ENCODE measurements around the gene NDUFS6. TPM values are rescaled to one million over a fixed set of nuclear protein-coding genes. Genes with fewer than 3 reads are reported as not detected.

NDUFS6 gene
- total and polyA plus RNA-seq, 3 donors from 2014 or later, result 54.9 to 59.3 (median 58.7) TPM

DNA sequence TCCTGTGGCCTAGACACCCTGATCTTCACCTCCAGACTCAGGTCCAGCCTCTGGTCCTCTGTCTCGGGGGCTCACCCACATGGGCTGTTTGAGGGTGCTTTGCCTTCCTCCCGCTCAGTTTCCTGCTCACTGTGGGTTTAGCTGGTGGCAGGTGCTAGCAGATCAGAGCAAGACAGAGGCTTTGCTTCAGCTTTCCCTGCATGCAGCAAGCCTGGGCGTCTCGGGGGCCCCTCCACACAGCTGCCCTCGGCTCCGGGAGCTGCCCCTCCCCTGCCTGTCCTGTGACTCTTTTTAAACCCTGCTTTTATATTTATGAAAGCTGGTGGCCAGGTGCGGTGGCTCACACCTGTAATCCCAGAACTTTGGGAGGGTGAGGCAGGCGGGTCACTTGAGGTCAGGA is 16.1 kb upstream of the NDUFS6 start:
- intact Hi-C loops (cut with DNase I; ENCODE audit: low total_unique reads), result no loop called here
- 78% methylated on average over 8 of the region's 8 CpGs for WGBS, 2 donors
- DNase-seq, result no peak
- no peak overlapping the region for H3K4me3 ChIP-seq
- no peaks in the 10 kb centered on the region for H3K4me1 ChIP-seq
- no peaks in the 10 kb centered on the region for H3K27me3 ChIP-seq
- no peaks in the 10 kb centered on the region for H3K36me3 ChIP-seq (ENCODE audit: low read depth, missing control alignments)
- H3K27ac ChIP-seq, result no peak overlapping the region
- TF ChIP-seq, protein P1, sequence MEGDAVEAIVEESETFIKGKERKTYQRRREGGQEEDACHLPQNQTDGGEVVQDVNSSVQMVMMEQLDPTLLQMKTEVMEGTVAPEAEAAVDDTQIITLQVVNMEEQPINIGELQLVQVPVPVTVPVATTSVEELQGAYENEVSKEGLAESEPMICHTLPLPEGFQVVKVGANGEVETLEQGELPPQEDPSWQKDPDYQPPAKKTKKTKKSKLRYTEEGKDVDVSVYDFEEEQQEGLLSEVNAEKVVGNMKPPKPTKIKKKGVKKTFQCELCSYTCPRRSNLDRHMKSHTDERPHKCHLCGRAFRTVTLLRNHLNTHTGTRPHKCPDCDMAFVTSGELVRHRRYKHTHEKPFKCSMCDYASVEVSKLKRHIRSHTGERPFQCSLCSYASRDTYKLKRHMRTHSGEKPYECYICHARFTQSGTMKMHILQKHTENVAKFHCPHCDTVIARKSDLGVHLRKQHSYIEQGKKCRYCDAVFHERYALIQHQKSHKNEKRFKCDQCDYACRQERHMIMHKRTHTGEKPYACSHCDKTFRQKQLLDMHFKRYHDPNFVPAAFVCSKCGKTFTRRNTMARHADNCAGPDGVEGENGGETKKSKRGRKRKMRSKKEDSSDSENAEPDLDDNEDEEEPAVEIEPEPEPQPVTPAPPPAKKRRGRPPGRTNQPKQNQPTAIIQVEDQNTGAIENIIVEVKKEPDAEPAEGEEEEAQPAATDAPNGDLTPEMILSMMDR (IDR thresholded peaks at IDR 0.05), result no peak
- TF ChIP-seq POLR2A (IDR thresholded peaks at IDR 0.05), result no peak
- H3K9me3 ChIP-seq, result no peaks in the 10 kb centered on the region

DNA sequence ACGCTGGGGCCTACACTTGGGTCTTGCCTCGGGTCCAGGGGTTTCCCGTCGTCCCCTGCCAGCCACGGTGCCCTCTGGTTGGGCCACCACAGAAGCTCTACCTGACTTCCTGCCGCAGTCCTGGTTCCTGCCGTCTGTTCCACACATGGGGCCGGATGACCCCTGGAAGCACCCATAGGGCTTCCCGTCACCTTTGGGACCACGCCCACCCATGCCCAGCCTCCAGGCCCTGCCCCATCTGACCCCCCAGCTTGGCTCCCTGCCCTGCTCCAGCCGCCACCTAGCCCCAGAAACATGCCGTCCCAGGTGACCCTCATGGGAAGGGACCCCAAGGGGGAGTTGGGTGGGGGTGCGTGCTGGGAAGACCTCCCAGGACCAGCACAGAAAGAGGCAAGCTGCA is 15.2 kb upstream of the NDUFS6 start:
- H3K9me3 ChIP-seq, result no peaks in the 10 kb centered on the region
- no peak overlapping the region for H3K4me3 ChIP-seq
- TF ChIP-seq, protein P1 (IDR thresholded peaks at IDR 0.05), result no peak
- TF ChIP-seq POLR2A (IDR thresholded peaks at IDR 0.05), result no peak
- no peak overlapping the region for H3K27ac ChIP-seq
- no peaks in the 10 kb centered on the region for H3K4me1 ChIP-seq
- 87 to 97% methylated on average over 4 to 13 of the region's 13 CpGs for WGBS, 2 donors
- intact Hi-C loops (cut with DNase I; ENCODE audit: low total_unique reads), result no loop called here
- H3K27me3 ChIP-seq, result no peaks in the 10 kb centered on the region
- no peak for DNase-seq
- H3K36me3 ChIP-seq (ENCODE audit: low read depth, missing control alignments), result no peaks in the 10 kb centered on the region

DNA sequence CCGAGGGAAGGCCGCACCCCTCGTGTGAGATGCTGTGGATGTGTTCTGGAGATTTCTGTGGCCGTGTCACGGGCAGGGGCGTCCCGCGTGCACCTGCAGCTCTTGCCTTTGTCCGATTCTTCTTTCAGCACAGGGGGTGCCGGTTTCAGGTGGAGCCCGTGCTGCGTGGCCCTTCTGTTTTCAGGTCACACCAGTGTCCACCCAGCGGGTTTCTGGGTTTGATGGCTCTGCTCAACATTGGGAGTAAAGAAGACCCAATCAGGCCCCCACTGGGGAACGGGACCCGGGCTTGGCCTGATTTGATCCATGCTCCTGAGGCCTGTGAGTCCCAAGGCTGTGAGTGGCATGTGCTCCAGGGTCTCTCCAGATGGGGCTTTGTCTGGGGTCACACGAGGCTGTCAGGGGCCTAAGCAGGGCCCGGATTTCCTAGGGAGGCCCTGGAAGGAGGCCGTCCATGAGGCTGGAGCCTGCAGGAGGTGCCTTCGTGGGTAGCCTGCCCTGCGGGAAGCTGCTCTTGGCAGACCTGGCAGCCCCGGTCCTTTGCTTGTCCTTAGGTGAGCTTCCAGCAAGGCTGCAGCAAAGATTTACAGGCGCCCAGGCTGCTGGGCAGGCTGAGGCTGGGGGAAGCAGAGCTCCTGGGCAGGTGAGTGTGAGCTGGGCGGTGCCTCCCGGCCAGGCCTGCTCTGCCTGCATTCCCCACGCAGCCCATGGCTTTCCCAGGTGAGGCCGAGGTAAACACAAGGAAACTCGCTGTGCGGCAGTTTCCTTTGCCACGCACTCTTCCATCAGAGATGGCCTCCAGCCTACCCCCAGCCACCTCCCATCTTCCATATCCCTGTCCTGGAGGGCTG is 14.4 kb upstream of the NDUFS6 start:
- Histone ChIP-seq H3K36me3 (ENCODE audit: low read depth, missing control alignments) (no peaks in the 10 kb centered on the region), H3K27ac (no peak overlapping the region), H3K9me3 (no peaks in the 10 kb centered on the region), H3K4me3 (no peak overlapping the region), H3K27me3 (no peaks in the 10 kb centered on the region), H3K4me1 (no peaks in the 10 kb centered on the region)
- no peak for DNase-seq
- intact Hi-C loops (cut with DNase I; ENCODE audit: low total_unique reads), result no loop called here
- no peak for TF ChIP-seq POLR2A (IDR thresholded peaks at IDR 0.05)
- TF ChIP-seq, protein P1 (IDR thresholded peaks at IDR 0.05), result no peak
- 92 to 94% methylated on average over 14 to 29 of the region's 29 CpGs for WGBS, 2 donors

DNA sequence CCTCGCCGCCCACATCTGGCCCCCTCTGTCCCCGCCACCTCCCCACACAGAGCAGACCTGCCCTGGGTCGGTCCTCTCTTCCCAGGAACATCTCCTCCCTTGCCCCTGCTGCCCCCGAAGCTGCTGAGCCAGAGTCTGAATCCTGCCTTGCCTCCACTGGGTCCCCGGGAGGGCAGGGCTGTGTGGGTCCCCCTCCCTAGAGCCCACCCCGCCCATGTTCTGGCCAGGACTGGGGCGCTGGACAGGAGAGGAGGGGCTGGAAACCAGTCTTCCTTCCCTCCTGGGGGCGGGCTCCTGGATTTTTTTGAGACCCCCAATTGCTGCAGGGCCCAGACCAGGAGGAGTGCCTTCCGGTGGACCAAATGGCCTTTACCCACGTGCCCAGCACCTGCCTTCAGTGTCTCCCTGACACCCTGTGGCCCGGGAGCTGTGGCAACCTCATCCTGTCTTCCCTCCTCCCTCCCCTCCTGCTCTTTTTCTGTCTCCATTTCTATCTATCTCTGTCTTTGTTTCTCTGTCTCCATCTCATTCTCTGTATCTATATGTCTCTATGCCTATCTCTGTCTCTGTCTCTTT is 13.6 kb upstream of the NDUFS6 start:
- Histone ChIP-seq H3K4me1 (no peaks in the 10 kb centered on the region), H3K36me3 (ENCODE audit: low read depth, missing control alignments) (no peaks in the 10 kb centered on the region), H3K9me3 (no peaks in the 10 kb centered on the region), H3K27ac (no peak overlapping the region), H3K27me3 (no peaks in the 10 kb centered on the region), H3K4me3 (no peak overlapping the region)
- intact Hi-C loops (cut with DNase I; ENCODE audit: low total_unique reads), result no loop called here
- WGBS, 2 donors, result 79 to 90% methylated on average over 12 of the region's 12 CpGs
- no peak for DNase-seq
- no peak for TF ChIP-seq POLR2A (IDR thresholded peaks at IDR 0.05)
- TF ChIP-seq, protein P1 (IDR thresholded peaks at IDR 0.05), result no peak

All from testis (tissue), 3 donors.